GM23248 (cell line): Measurements from ENCODE around the gene NUDC. TPM values are rescaled to one million over a fixed set of nuclear protein-coding genes. Genes with fewer than 3 reads are reported as not detected.
A peak's percentile ranks its signal among the peaks of the same experiment; 100 is the strongest.
"Not testable (repeated sequence)": the region's sequence is repeated elsewhere in the genome, so short reads cannot be mapped to it uniquely, and the experiment has no call there.

ENCODE experiments used
- DNase-seq: peaks from one replicate; pipeline ENCODE4 v3.0.0-alpha.2; 2015
- H2AFZ ChIP-seq: fragments of 200-600 bp; sonication (generic); 2 replicates; pipeline ENCODE4 v1.6.1; 2016; ENCODE audit warnings: antibody characterized with exemption
- H3F3A ChIP-seq: fragments of 200-600 bp; sonication (generic); 2 replicates; pipeline ENCODE4 v1.6.1; 2016; ENCODE audit warnings: mild to moderate bottlenecking, antibody characterized with exemption, mixed run types; ENCODE audit not compliant: insufficient read depth
- H3K27ac ChIP-seq: fragments of 200-600 bp; sonication (generic); 2 replicates; pipeline ENCODE4 v1.5.1; 2016; ENCODE audit warnings: mild to moderate bottlenecking
- H3K27me3 ChIP-seq: fragments of 200-600 bp; sonication (generic); replicated peaks from 2 replicates; pipeline ENCODE4 v1.6.1; 2016; ENCODE audit warnings: mild to moderate bottlenecking; ENCODE audit not compliant: insufficient read depth
- H3K36me3 ChIP-seq: fragments of 200-600 bp; sonication (generic); 2 replicates; pipeline ENCODE4 v1.6.1; 2016; ENCODE audit warnings: low read depth, mild to moderate bottlenecking
- H3K4me1 ChIP-seq: fragments of 200-600 bp; sonication (generic); 2 replicates; pipeline ENCODE4 v1.6.1; 2016; ENCODE audit warnings: mild to moderate bottlenecking; ENCODE audit not compliant: insufficient read depth
- H3K4me2 ChIP-seq: fragments of 200-600 bp; sonication (generic); one replicate; pipeline ENCODE4 v1.6.1; 2016; ENCODE audit warnings: mild to moderate bottlenecking; ENCODE audit not compliant: unreplicated experiment
- H3K4me3 ChIP-seq: fragments of 200-600 bp; sonication (generic); 2 replicates; pipeline ENCODE4 v1.5.1; 2016; ENCODE audit warnings: mild to moderate bottlenecking
- H3K79me2 ChIP-seq: fragments of 200-600 bp; sonication (generic); 2 replicates; pipeline ENCODE4 v1.6.1; 2016; ENCODE audit warnings: mild to moderate bottlenecking; ENCODE audit not compliant: insufficient read depth
- H3K9ac ChIP-seq: fragments of 200-600 bp; sonication (generic); 2 replicates; pipeline ENCODE4 v1.6.1; 2016; ENCODE audit warnings: mild to moderate bottlenecking
- H3K9me2 ChIP-seq: fragments of 200-600 bp; sonication (generic); 2 replicates; pipeline ENCODE4 v1.6.1; 2016; ENCODE audit warnings: mixed run types, mild to moderate bottlenecking, moderate library complexity; ENCODE audit not compliant: insufficient read depth
- H3K9me3 ChIP-seq: fragments of 200-600 bp; sonication (generic); one replicate; pipeline ENCODE4 v1.6.1; 2017; ENCODE audit warnings: low read depth
- H4K20me1 ChIP-seq: fragments of 200-600 bp; sonication (generic); 2 replicates; pipeline ENCODE4 v1.6.0; 2016; ENCODE audit not compliant: insufficient read depth
- EZH2 ChIP-seq: fragments of 200-600 bp; sonication (generic); IDR thresholded peaks from 2 replicates; pipeline ENCODE4 v1.6.1; 2018; ENCODE audit warnings: antibody characterized with exemption, mild to moderate bottlenecking; ENCODE audit not compliant: insufficient read depth, poor library complexity, severe bottlenecking
- EZH2phosphoT487 ChIP-seq: fragments of 200-600 bp; sonication (generic); IDR thresholded peaks from 2 replicates; pipeline ENCODE4 v1.6.1; 2018; ENCODE audit warnings: antibody characterized with exemption, moderate library complexity, mild to moderate bottlenecking, low read depth; ENCODE audit not compliant: insufficient read depth
- WGBS, 2 experiments: methylation state at CpG; one replicate each; pipeline ENCODE4 v1.1.6; 2015 to 2017; ENCODE audit warnings: low lambda C conversion rate in 2 of 2, low coverage in 1 of 2; ENCODE audit errors: missing lambda C conversion rate in 2 of 2; 5-methylcytosine and 5-hydroxymethylcytosine counted together
- in situ Hi-C: fragments of 300-500 bp; cut with MboI; formaldehyde crosslinking; loops from 2 replicates; pipeline ENCODE4 v1.15.0; 2020
- polyA plus RNA-seq: library from polyadenylated mRNA; unstranded; fragments of >200 nt; fragmentation: Nextera tagmentation; extraction: Ambion mirVana; gene quantifications from 2 replicates; pipeline ENCODE4 v1.2.1, GENCODE V29; 2016
- total RNA-seq: library from RNA; depleted of rRNA; stranded (reverse); fragments of >200 nt; shearing (Covaris generic); gene quantifications from 2 replicates; pipeline ENCODE4 v1.2.3, GENCODE V29; 2014

Gene NUDC
- total and polyA plus RNA-seq, 2 experiments from 2014 or later, result 50.0 to 118 TPM

DNA sequence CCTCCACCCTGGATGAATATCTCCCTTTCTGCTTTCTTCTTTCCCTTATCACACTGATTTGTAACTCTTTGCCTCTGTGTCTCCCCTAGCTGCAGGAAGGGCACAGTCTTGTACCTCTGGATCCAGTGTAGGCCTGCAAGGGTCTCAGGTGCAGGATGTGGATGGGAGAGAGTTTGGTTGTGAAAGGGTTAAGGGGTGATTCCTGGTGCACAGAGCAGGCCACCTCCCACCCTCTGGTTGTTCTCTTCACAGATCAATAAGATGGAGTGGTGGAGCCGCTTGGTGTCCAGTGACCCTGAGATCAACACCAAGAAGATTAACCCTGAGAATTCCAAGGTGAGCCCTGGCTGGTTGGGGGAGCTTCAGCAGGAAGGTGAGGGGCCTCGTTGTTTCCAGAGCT is 23.6 kb downstream of the NUDC start:
- Histone ChIP-seq H3K4me3 (no peak overlapping the region), H4K20me1 (no peaks in the 10 kb centered on the region), H3K9me2 (no peaks in the 10 kb centered on the region), H3F3A (peaks cover 13% of the 10 kb centered on the region; the same call in 1 of the 2 replicates), H3K4me1 (peaks cover 8% of the 10 kb centered on the region), H3K4me2 (no peak overlapping the region), H3K79me2 (peaks cover 5% of the 10 kb centered on the region; the same call in 1 of the 2 replicates), H3K27me3 (no peaks in the 10 kb centered on the region), H3K27ac (no peak overlapping the region), H3K9me3 (no peaks in the 10 kb centered on the region), H2AFZ (no peak overlapping the region), H3K9ac (no peak overlapping the region), H3K36me3 (peaks cover 40% of the 10 kb centered on the region)
- TF ChIP-seq EZH2, result no peak
- no peak for TF ChIP-seq EZH2phosphoT487
- WGBS, 2 experiments, result 79 to 86% methylated on average over 2 of the region's 2 CpGs
- DNase-seq, result no peak
- in situ Hi-C loops, result no loop called here

GRCh38 chr1:26945728-26946127 is 24.2 kb downstream of the NUDC start:
- H3F3A ChIP-seq, result peaks cover 12% of the 10 kb centered on the region; the same call in 1 of the 2 replicates
- no peaks in the 10 kb centered on the region for H4K20me1 ChIP-seq
- H3K9me3 ChIP-seq, result no peaks in the 10 kb centered on the region
- no peak overlapping the region for H3K9ac ChIP-seq
- no peak for DNase-seq
- peaks cover 40% of the 10 kb centered on the region for H3K36me3 ChIP-seq
- H3K9me2 ChIP-seq, result no peaks in the 10 kb centered on the region
- peaks cover 5% of the 10 kb centered on the region; the same call in 1 of the 2 replicates for H3K79me2 ChIP-seq
- in situ Hi-C loops, result no loop called here
- H3K4me1 ChIP-seq, result peaks cover 2% of the 10 kb centered on the region; the same call in 1 of the 2 replicates
- 71 to 75% methylated on average over 8 of the region's 8 CpGs for WGBS, 2 experiments
- H3K4me3 ChIP-seq, result no peak overlapping the region
- no peaks in the 10 kb centered on the region for H3K27me3 ChIP-seq
- no peak overlapping the region for H3K4me2 ChIP-seq
- no peak overlapping the region for H3K27ac ChIP-seq
- no peak overlapping the region for H2AFZ ChIP-seq
- TF ChIP-seq EZH2phosphoT487, result no peak
- no peak for TF ChIP-seq EZH2

DNA sequence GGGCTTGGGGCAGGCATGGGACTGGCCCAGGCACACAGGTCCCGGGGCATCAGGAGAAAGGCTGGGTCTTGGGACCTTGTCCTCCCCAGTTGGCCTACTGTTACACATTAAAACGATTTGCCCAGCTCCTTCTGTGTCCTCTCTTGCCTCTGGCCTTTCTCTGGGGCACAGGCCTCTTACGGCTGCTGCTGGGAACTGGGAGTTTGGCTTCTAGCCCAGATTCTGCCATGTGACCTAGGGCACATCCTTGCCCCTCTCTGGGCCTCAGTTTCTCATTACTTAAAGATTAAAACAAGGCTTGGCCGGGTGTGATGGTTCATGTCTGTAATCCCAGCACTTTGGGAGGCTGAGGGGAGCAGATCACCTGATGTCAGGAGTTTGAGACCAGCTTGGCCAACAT is 24.7 kb downstream of the NUDC start:
- Histone ChIP-seq H3K9ac (no peak overlapping the region), H3K27ac (no peak overlapping the region), H4K20me1 (no peaks in the 10 kb centered on the region), H3K9me2 (no peaks in the 10 kb centered on the region), H3F3A (peaks cover 12% of the 10 kb centered on the region; the same call in 1 of the 2 replicates), H3K4me2 (no peak overlapping the region), H3K9me3 (no peaks in the 10 kb centered on the region), H3K79me2 (peaks cover 2% of the 10 kb centered on the region; the same call in 1 of the 2 replicates), H3K4me3 (no peak overlapping the region), H2AFZ (no peak overlapping the region), H3K4me1 (no peaks in the 10 kb centered on the region), H3K36me3 (peaks cover 40% of the 10 kb centered on the region), H3K27me3 (no peaks in the 10 kb centered on the region)
- DNase-seq, result no peak
- WGBS, 2 experiments, result 70 to 73% methylated on average over 4 of the region's 4 CpGs
- in situ Hi-C loops, result no loop called here
- TF ChIP-seq EZH2 (no peak), EZH2phosphoT487 (no peak)

GRCh38 chr1:26948725-26949057 is 27.1 kb downstream of the NUDC start:
- 92% methylated on average over 16 of the region's 16 CpGs for WGBS, 2 experiments
- not testable (repeated sequence) for H4K20me1 ChIP-seq

GRCh38 chr1:26949266-26949925 is 27.9 kb downstream of the NUDC start:
- no peak overlapping the region for H3K4me3 ChIP-seq
- DNase-seq, result peak; percentile 18
- H3K36me3 ChIP-seq, result peaks cover 18% of the 10 kb centered on the region; the same call in 1 of the 2 replicates
- TF ChIP-seq EZH2phosphoT487, result no peak
- no peak for TF ChIP-seq EZH2
- H3K9ac ChIP-seq, result no peak overlapping the region
- WGBS, 2 experiments, result 50 to 78% methylated on average over 1 of the region's 1 CpG
- no peaks in the 10 kb centered on the region for H3K79me2 ChIP-seq
- no peak overlapping the region for H2AFZ ChIP-seq
- H3K9me2 ChIP-seq, result no peaks in the 10 kb centered on the region
- H3F3A ChIP-seq, result peaks cover 12% of the 10 kb centered on the region; the same call in 1 of the 2 replicates
- H4K20me1 ChIP-seq, result no peaks in the 10 kb centered on the region
- no peak overlapping the region for H3K27ac ChIP-seq
- in situ Hi-C loops, result no loop called here
- H3K4me2 ChIP-seq, result no peak overlapping the region
- H3K27me3 ChIP-seq, result no peaks in the 10 kb centered on the region
- H3K4me1 ChIP-seq, result no peaks in the 10 kb centered on the region
- H3K9me3 ChIP-seq, result no peaks in the 10 kb centered on the region

More at GRCh38 chr1:26948725-26949057, 27.1 kb downstream of the NUDC start:
- H3K9me3 ChIP-seq, H3K27ac ChIP-seq, H3K4me2 ChIP-seq, H3K4me3 ChIP-seq, H3K79me2 ChIP-seq, H3K9ac ChIP-seq, H3K27me3 ChIP-seq, H3K9me2 ChIP-seq, H2AFZ ChIP-seq, DNase-seq, in situ Hi-C loops, H3K4me1 ChIP-seq: not testable (repeated sequence)
- H3F3A ChIP-seq, result peaks cover 12% of the 10 kb centered on the region; the same call in 1 of the 2 replicates
- peaks cover 21% of the 10 kb centered on the region; the same call in 1 of the 2 replicates for H3K36me3 ChIP-seq
